Chondrocyte (in vitro differentiated cells): Measurements from ENCODE around the gene NRIP1. TPM values are rescaled to one million over a fixed set of nuclear protein-coding genes. Genes with fewer than 3 reads are reported as not detected.

Source experiments
- DNase-seq: peaks from one replicate; pipeline ENCODE4 v3.0.0; 2021; ENCODE audit warnings: mixed read lengths, low spot score
- H3K27ac Mint-ChIP-seq: one replicate; pipeline ENCODE4 v1.8.0; 2021; ENCODE audit warnings: mild to moderate bottlenecking, moderate library complexity, mixed read lengths; ENCODE audit not compliant: unreplicated experiment
- H3K27me3 Mint-ChIP-seq: 2 replicates; pipeline ENCODE4 v1.8.0; 2021; ENCODE audit warnings: low read depth, mixed read lengths
- H3K36me3 Mint-ChIP-seq: 2 replicates; pipeline ENCODE4 v1.8.0; 2021; ENCODE audit warnings: low read depth, mixed read lengths
- H3K4me1 Mint-ChIP-seq: 2 replicates; pipeline ENCODE4 v1.8.0; 2021; ENCODE audit warnings: low read depth, mild to moderate bottlenecking, mixed read lengths
- H3K4me3 Mint-ChIP-seq: one replicate; pipeline ENCODE4 v1.8.0; 2021; ENCODE audit warnings: mild to moderate bottlenecking, moderate library complexity, mixed read lengths; ENCODE audit not compliant: unreplicated experiment
- H3K9me3 Mint-ChIP-seq: 2 replicates; pipeline ENCODE4 v1.8.0; 2021; ENCODE audit warnings: low read depth, mixed read lengths
- total RNA-seq: library from RNA; stranded (reverse); gene quantifications from 3 replicates; pipeline ENCODE4 v1.2.1, GENCODE V29; 2021
- TF ChIP-seq, protein P1 (sequence below): fragments of 200-600 bp; sonication (generic); IDR thresholded peaks from 2 replicates; pipeline ENCODE4 v1.5.0; 2021; ENCODE audit warnings: antibody characterized with exemption, mild to moderate bottlenecking, moderate library complexity

NRIP1 gene
- total RNA-seq, 1 donor from 2014 or later: 22.6 TPM

DNA sequence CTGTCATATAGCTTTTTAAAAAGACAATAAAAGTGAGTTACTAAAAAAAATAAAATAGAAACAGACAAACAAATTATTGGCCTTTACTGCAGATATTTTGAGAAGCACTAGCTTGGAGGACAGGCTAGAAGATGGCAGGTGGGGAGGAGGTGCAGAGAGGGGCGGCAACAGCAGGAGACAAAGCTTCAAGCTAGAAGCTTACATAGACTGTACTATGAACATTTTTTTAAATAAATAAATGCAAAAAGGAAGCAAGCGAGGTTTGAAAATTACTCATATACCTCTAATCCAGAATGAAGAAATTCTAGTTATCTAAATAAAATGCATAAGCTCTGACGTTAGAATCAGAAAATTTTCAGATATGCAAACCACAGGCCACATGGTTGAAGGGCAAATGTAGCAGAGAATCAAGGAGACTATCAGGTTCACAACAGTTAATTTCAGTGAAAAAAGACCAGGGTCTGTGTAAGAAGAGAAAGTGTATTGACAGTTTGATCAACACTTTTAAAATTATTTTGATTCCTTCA lies 54.9 kb downstream of the NRIP1 start:
- no peak for DNase-seq
- TF ChIP-seq, protein P1, sequence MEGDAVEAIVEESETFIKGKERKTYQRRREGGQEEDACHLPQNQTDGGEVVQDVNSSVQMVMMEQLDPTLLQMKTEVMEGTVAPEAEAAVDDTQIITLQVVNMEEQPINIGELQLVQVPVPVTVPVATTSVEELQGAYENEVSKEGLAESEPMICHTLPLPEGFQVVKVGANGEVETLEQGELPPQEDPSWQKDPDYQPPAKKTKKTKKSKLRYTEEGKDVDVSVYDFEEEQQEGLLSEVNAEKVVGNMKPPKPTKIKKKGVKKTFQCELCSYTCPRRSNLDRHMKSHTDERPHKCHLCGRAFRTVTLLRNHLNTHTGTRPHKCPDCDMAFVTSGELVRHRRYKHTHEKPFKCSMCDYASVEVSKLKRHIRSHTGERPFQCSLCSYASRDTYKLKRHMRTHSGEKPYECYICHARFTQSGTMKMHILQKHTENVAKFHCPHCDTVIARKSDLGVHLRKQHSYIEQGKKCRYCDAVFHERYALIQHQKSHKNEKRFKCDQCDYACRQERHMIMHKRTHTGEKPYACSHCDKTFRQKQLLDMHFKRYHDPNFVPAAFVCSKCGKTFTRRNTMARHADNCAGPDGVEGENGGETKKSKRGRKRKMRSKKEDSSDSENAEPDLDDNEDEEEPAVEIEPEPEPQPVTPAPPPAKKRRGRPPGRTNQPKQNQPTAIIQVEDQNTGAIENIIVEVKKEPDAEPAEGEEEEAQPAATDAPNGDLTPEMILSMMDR: no peak
- H3K36me3 Mint-ChIP-seq: peaks cover 5% of the 10 kb centered on the region
- peak overlapping the region; percentile 54 for H3K27ac Mint-ChIP-seq
- no peak overlapping the region for H3K4me3 Mint-ChIP-seq
- H3K4me1 Mint-ChIP-seq: peaks cover 48% of the 10 kb centered on the region
- no peaks in the 10 kb centered on the region for H3K9me3 Mint-ChIP-seq
- no peaks in the 10 kb centered on the region for H3K27me3 Mint-ChIP-seq

DNA sequence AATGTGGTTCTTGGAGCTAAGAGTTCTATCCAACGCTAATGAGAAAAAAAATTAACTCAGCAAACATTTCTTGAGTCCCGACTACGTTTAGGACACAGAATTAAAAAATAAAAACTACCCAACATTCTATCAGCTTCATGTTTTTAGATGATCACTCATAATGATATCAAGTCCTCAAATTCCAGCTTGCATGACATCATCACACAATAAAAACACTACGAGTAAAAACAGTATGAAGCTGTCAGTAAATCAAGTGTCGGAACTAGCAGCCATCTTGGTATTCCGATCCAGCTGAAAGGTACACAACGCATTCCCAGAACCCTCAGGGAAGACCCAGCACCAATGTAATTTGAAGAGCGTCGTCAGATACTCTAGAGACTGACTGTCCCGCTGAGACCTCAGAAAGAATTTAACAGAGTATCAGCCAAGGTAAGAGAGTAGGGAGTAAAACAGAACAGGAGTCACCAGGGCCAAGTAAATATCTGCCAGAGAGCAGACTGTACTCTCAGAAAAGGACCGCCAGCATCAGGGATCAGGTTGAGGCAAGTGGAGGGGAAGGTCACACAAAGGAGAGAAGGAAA lies 57.0 kb downstream of the NRIP1 start:
- Mint-ChIP-seq H3K4me3 (no peak overlapping the region), H3K4me1 (peaks cover 54% of the 10 kb centered on the region), H3K36me3 (peaks cover 5% of the 10 kb centered on the region), H3K27ac (no peak overlapping the region), H3K9me3 (no peaks in the 10 kb centered on the region), H3K27me3 (no peaks in the 10 kb centered on the region)
- TF ChIP-seq, protein P1: no peak
- no peak for DNase-seq

DNA sequence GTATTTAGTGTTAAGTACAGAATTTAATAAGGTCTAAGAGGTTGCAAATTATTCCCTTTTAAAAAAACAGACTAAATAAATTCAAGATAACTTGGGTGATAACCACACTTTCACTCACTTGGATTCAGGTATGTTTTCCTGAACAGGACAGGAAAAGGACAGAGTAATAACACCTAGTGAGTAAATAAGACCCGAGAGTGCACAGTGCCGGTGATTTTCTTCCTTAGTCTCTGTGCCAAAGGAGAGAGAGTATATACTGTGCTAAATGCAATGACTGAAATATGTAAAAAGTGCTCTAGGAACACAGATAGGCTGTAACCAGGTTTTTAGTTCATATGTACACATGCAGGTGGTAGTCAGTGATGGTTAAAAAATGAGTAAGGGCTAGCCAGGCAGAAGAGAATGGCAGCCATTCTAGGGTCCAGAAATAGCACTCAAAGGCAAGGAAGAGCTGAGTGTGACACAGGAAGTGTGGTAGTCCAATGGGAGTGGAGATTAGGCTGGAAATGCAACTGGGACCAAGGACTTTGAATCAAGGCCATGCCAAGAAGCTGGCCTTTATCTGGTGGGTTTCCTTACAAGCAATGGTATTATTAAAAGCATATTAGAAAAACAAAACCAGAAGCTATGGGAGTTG lies 58.1 kb downstream of the NRIP1 start:
- DNase-seq: no peak
- H3K27ac Mint-ChIP-seq: no peak overlapping the region
- H3K4me1 Mint-ChIP-seq: peaks cover 60% of the 10 kb centered on the region
- TF ChIP-seq, protein P1: no peak
- no peak overlapping the region for H3K4me3 Mint-ChIP-seq
- H3K36me3 Mint-ChIP-seq: peaks cover 5% of the 10 kb centered on the region
- no peaks in the 10 kb centered on the region for H3K9me3 Mint-ChIP-seq
- H3K27me3 Mint-ChIP-seq: no peaks in the 10 kb centered on the region

DNA sequence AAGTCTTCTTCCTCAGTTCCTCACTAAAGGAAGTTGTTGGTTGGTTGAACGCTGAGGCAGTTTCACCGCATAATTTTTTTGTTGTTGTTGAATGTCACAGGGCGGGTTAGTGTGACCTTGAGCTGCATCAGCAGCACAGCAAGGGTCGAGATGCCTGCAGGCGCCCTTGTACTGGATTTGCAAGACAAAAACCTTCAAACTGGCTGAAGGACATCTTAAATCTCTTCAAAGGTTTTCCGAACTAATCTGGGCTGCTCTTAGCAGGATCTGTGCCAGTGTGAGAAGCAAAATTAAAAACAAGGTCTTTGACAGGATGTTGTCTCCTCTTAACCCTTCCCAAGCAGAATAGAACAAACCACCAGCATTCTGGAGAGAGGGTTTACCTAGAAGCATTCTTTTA lies 59.4 kb downstream of the NRIP1 start:
- peaks cover 66% of the 10 kb centered on the region for H3K4me1 Mint-ChIP-seq
- H3K27ac Mint-ChIP-seq: peak overlapping the region; percentile 33
- no peaks in the 10 kb centered on the region for H3K9me3 Mint-ChIP-seq
- no peak overlapping the region for H3K4me3 Mint-ChIP-seq
- no peaks in the 10 kb centered on the region for H3K27me3 Mint-ChIP-seq
- DNase-seq: no peak
- H3K36me3 Mint-ChIP-seq: peaks cover 5% of the 10 kb centered on the region
- TF ChIP-seq, protein P1: no peak

DNA sequence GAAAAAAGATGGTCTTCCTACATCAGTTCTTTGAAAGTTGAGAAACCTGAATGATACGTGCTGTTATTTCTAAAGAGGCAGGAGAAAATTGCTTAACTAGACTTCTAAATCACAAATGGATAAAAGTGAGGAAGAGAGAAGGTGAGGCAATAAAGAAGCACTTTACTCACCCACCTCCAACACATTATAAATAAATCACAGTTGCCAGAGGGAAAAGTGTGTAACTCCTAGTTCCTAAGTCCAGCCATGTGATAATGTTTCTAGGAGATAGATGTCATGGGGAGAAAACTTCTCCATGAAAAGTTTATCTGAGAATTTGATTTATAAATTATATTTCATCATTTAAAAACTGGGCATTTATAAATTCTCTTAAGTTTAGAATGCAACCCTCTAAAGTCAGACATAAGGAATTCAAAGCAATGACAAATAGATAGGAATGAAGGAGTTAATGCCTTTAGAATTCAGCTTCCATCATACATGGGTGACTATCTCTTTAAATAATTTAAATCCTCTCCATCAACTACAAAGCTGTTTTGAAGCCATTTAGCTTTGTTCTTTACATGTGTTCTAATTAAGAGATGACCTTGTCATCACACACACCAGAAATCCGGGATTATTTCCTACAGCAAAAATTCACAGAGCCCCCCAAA lies 60.0 kb downstream of the NRIP1 start:
- H3K9me3 Mint-ChIP-seq: no peaks in the 10 kb centered on the region
- H3K4me3 Mint-ChIP-seq: no peak overlapping the region
- H3K27ac Mint-ChIP-seq: peak overlapping the region; percentile 33
- TF ChIP-seq, protein P1: no peak
- H3K27me3 Mint-ChIP-seq: no peaks in the 10 kb centered on the region
- H3K36me3 Mint-ChIP-seq: peaks cover 5% of the 10 kb centered on the region
- peaks cover 68% of the 10 kb centered on the region for H3K4me1 Mint-ChIP-seq
- no peak for DNase-seq
